22Rv1 (cell line): Measurements from ENCODE around the gene ERMP1.

Source experiments
- CTCF ChIP-seq: fragments of 450-650 bp; IDR thresholded peaks from 2 replicates; pipeline ENCODE4 v1.5.1; 2017; ENCODE audit warnings: mild to moderate bottlenecking
- ZFX ChIP-seq: fragments of 450-650 bp; IDR thresholded peaks from 2 replicates; pipeline ENCODE4 v1.6.1; 2017; ENCODE audit warnings: antibody characterized with exemption, borderline replicate concordance

- TF ChIP-seq CTCF = no peak
- no peak for TF ChIP-seq ZFX
Observed at GRCh38 chr9:5748438-5748837, 84.5 kb downstream of the ERMP1 start.
